Gastrocnemius medialis (tissue), 4 donors: Measurements from ENCODE around the gene KRTAP10-7. TPM values are rescaled to one million over a fixed set of nuclear protein-coding genes. Genes with fewer than 3 reads are reported as not detected.

ENCODE experiments used
- ATAC-seq, 2 donors: fragments of 150-250 bp; one replicate each; pipeline ENCODE4 v1.9.1; 2016
- DNase-seq, 2 donors: peaks; one replicate each; pipeline ENCODE4 v3.0.0-alpha.2; 2019
- H3K27ac ChIP-seq, 4 donors: fragments of 200-600 bp; sonication (generic); 1 replicate in 1 of 4; 2 replicates in 3 of 4; pipeline ENCODE4 v1.5.1; 2016 to 2018; ENCODE audit warnings: mild to moderate bottlenecking in 2 of 4, moderate library complexity in 1 of 4
- H3K27me3 ChIP-seq, 3 donors: fragments of 200-600 bp; sonication (generic) in 2 of 3; 1 replicate in 1 of 3; 2 replicates in 2 of 3; pipeline versions ENCODE4 v1.5.1 to v1.6.0; 2016 to 2019; ENCODE audit warnings: mild to moderate bottlenecking in 1 of 3, moderate library complexity in 1 of 3
- H3K36me3 ChIP-seq, 2 donors: fragments of 200-600 bp; sonication (generic) in 1 of 2; one replicate each; pipeline ENCODE4 v1.5.1; 2017 to 2018
- H3K4me1 ChIP-seq, 2 donors: fragments of 200-600 bp; sonication (generic) in 1 of 2; one replicate each; pipeline ENCODE4 v1.5.1; 2016 to 2017; ENCODE audit warnings: mild to moderate bottlenecking in 2 of 2
- H3K4me3 ChIP-seq, 4 donors: fragments of 200-600 bp; sonication (generic) in 3 of 4; 1 replicate in 1 of 4; 2 replicates in 3 of 4; pipeline ENCODE4 v1.5.1; 2016 to 2019; ENCODE audit warnings: mild to moderate bottlenecking in 2 of 4
- H3K9me3 ChIP-seq, 3 donors: fragments of 200-600 bp; sonication (generic) in 2 of 3; 1 replicate in 1 of 3; 2 replicates in 2 of 3; pipeline ENCODE4 v1.5.1; 2016 to 2019
- CTCF ChIP-seq, 5 experiments: fragments of 450-650 bp in 3 of 5; fragments of 200-600 bp in 2 of 5; sonication (generic) in 2 of 5; IDR thresholded peaks in 4 of 5; conservative IDR thresholded peaks in 1 of 5; 1 replicate in 4 of 5; 2 replicates in 1 of 5; pipeline ENCODE4 v1.5.1; 2016 to 2019; ENCODE audit warnings: antibody characterized with exemption in 5 of 5, mild to moderate bottlenecking in 3 of 5, moderate library complexity in 3 of 5
- POLR2A ChIP-seq, 2 donors: fragments of 450-650 bp; IDR thresholded peaks; one replicate each; pipeline ENCODE4 v1.6.1; 2017; ENCODE audit warnings: antibody characterized with exemption in 2 of 2, mild to moderate bottlenecking in 2 of 2, moderate library complexity in 2 of 2
- in situ Hi-C, 4 donors: fragments of 200-750 bp; cut with MboI; loops; one replicate each; pipeline versions ENCODE4 v1.15.0 to v1.8.0; 2017; ENCODE audit warnings: low sequenced_read_pairs in 4 of 4
- intact Hi-C: fragments of 100-400 bp; cut with DNase I; formaldehyde crosslinking; loops from one replicate; pipeline ENCODE4 v1.15.1; 2023; ENCODE audit warnings: low total_unique reads
- total RNA-seq, 4 donors: library from RNA; depleted of rRNA; stranded (reverse); fragments of >200 nt; gene quantifications; one replicate each; pipeline versions ENCODE4 v1.1.0 to v1.2.3, GENCODE V29; 2016

The KRTAP10-7 gene
- total RNA-seq, 4 donors from 2014 or later, result not detected

- intact Hi-C loops (no loop called here), in situ Hi-C loops (no loop called here)
- Histone ChIP-seq H3K4me3 (no peak overlapping the region), H3K27me3 (peaks cover 5 to 11% (median 5%) of the 10 kb centered on the region in 3 donors), H3K27ac (no peak overlapping the region), H3K4me1 (no peaks in the 10 kb centered on the region), H3K36me3 (no peaks in the 10 kb centered on the region), H3K9me3 (no peaks in the 10 kb centered on the region)
- ATAC-seq, result no peak
- TF ChIP-seq CTCF (IDR thresholded peaks at IDR 0.05 in 4 of 5, conservative IDR thresholded peaks at IDR 0.05 in 1 of 5), result no peak
- no peak for TF ChIP-seq POLR2A (IDR thresholded peaks at IDR 0.05)
- DNase-seq, result no peak
These were observed 13.8 kb downstream of the KRTAP10-7 start for GRCh38 chr21:44614161-44614631.

GRCh38 chr21:44614961-44615391 is 14.6 kb downstream of the KRTAP10-7 start:
- Histone ChIP-seq H3K27ac (no peak overlapping the region), H3K4me1 (no peaks in the 10 kb centered on the region), H3K27me3 (peaks cover 5 to 11% (median 5%) of the 10 kb centered on the region in 3 donors), H3K36me3 (no peaks in the 10 kb centered on the region), H3K9me3 (no peaks in the 10 kb centered on the region), H3K4me3 (no peak overlapping the region)
- DNase-seq (no peak), ATAC-seq (no peak)
- intact Hi-C loops, result no loop called here
- in situ Hi-C loops, result no loop called here
- TF ChIP-seq CTCF (IDR thresholded peaks at IDR 0.05 in 4 of 5, conservative IDR thresholded peaks at IDR 0.05 in 1 of 5), result no peak
- no peak for TF ChIP-seq POLR2A (IDR thresholded peaks at IDR 0.05)

- DNase-seq (no peak), ATAC-seq (no peak)
- Histone ChIP-seq H3K36me3 (no peaks in the 10 kb centered on the region), H3K27ac (no peak overlapping the region), H3K4me3 (no peak overlapping the region), H3K9me3 (no peaks in the 10 kb centered on the region), H3K4me1 (no peaks in the 10 kb centered on the region), H3K27me3 (peaks cover 5 to 11% (median 5%) of the 10 kb centered on the region in 3 donors)
- intact Hi-C loops (no loop called here), in situ Hi-C loops (no loop called here)
- TF ChIP-seq CTCF (IDR thresholded peaks at IDR 0.05 in 4 of 5, conservative IDR thresholded peaks at IDR 0.05 in 1 of 5), result no peak
- TF ChIP-seq POLR2A (IDR thresholded peaks at IDR 0.05), result no peak
These were observed 15.1 kb downstream of the KRTAP10-7 start for GRCh38 chr21:44615466-44615865.

- in situ Hi-C loops, result no loop called here
- H3K27ac ChIP-seq, result no peak overlapping the region
- DNase-seq (no peak), ATAC-seq (no peak)
- intact Hi-C loops, result no loop called here
- H3K4me1 ChIP-seq, result no peaks in the 10 kb centered on the region
- H3K36me3 ChIP-seq, result no peaks in the 10 kb centered on the region
- no peaks in the 10 kb centered on the region for H3K9me3 ChIP-seq
- H3K4me3 ChIP-seq, result no peak overlapping the region
- H3K27me3 ChIP-seq, result peaks cover 5 to 11% (median 5%) of the 10 kb centered on the region in 3 donors
- no peak for TF ChIP-seq POLR2A (IDR thresholded peaks at IDR 0.05)
- TF ChIP-seq CTCF (IDR thresholded peaks at IDR 0.05 in 4 of 5, conservative IDR thresholded peaks at IDR 0.05 in 1 of 5), result no peak
These were observed 15.7 kb downstream of the KRTAP10-7 start for GRCh38 chr21:44615911-44616590.
